OCI-LY7 (cell line): ENCODE results near the gene RHBDF1. TPM values are rescaled to one million over a fixed set of nuclear protein-coding genes. Genes with fewer than 3 reads are reported as not detected.

Source experiments
- BruUV-seq: library from RNA; stranded (reverse); fragments of 400-500 nt; replicated peaks from 2 replicates; lab custom pipeline; 2021; lab: Mats Ljungman, UMichigan
- CTCF ChIA-PET: fragments of 300-600 bp; sonication (Branson Sonifier 250); formaldehyde crosslinking; loops from one replicate; lab custom pipeline; 2022; ENCODE audit warnings: antibody characterized with exemption; ENCODE audit not compliant: unreplicated experiment; lab: Charles Lee
- POLR2A ChIA-PET: fragments of 300-600 bp; sonication (Branson Sonifier 250); formaldehyde crosslinking; loops from one replicate; lab custom pipeline; 2022; ENCODE audit warnings: antibody characterized with exemption; lab: Charles Lee
- DNase-seq: peaks from one replicate; pipeline ENCODE4 v3.0.0-alpha.2; 2015; ENCODE audit warnings: low spot score
- H2AFZ ChIP-seq: fragments of 200-600 bp; sonication (generic), shearing (Covaris generic); 2 replicates; pipeline ENCODE4 v1.6.1; 2014; ENCODE audit warnings: mild to moderate bottlenecking, antibody characterized with exemption, low read length, moderate library complexity
- H3K27ac ChIP-seq: fragments of 200-600 bp; sonication (generic); 2 replicates; pipeline ENCODE4 v1.5.1; 2014; ENCODE audit warnings: mixed run types, low read depth, mild to moderate bottlenecking, moderate library complexity, low read length, inconsistent platforms; ENCODE audit not compliant: poor library complexity, severe bottlenecking
- H3K36me3 ChIP-seq: fragments of 200-600 bp; sonication (generic); 2 replicates; pipeline ENCODE4 v1.6.1; 2014; ENCODE audit warnings: mild to moderate bottlenecking, antibody characterized with exemption, low read length, moderate library complexity, mixed read lengths; ENCODE audit not compliant: insufficient read depth
- H3K4me1 ChIP-seq: fragments of 200-600 bp; sonication (generic); 2 replicates; pipeline ENCODE4 v1.5.1; 2014; ENCODE audit warnings: mild to moderate bottlenecking, low read length; ENCODE audit not compliant: insufficient read depth, poor library complexity, severe bottlenecking
- H3K4me2 ChIP-seq: fragments of 200-600 bp; sonication (generic); 2 replicates; pipeline ENCODE4 v1.6.1; 2014; ENCODE audit warnings: mild to moderate bottlenecking, low read length
- H3K4me3 ChIP-seq: fragments of 200-600 bp; sonication (generic); 2 replicates; pipeline ENCODE4 v1.5.1; 2014; ENCODE audit warnings: mild to moderate bottlenecking, low read depth, low read length; ENCODE audit not compliant: poor library complexity, severe bottlenecking
- H3K79me2 ChIP-seq: fragments of 200-600 bp; sonication (generic); 2 replicates; pipeline ENCODE4 v1.6.1; 2016; ENCODE audit warnings: low read depth, mild to moderate bottlenecking, low read length, moderate library complexity, mixed read lengths; ENCODE audit not compliant: insufficient read depth
- H3K9me2 ChIP-seq: fragments of 200-600 bp; sonication (generic); 2 replicates; pipeline ENCODE4 v1.6.1; 2016; ENCODE audit warnings: mild to moderate bottlenecking, low read length, mixed read lengths; ENCODE audit not compliant: insufficient read depth
- H3K9me3 ChIP-seq: fragments of 200-600 bp; sonication (generic); 2 replicates; pipeline ENCODE4 v1.6.1; 2014; ENCODE audit warnings: mild to moderate bottlenecking, mixed run types, low read length, mixed read lengths
- H4K20me1 ChIP-seq: fragments of 200-600 bp; sonication (generic); 2 replicates; pipeline ENCODE4 v1.6.1; 2014; ENCODE audit warnings: mild to moderate bottlenecking, antibody characterized with exemption, low read length, moderate library complexity, mixed read lengths; ENCODE audit not compliant: insufficient read depth
- EZH2phosphoT487 ChIP-seq: fragments of 200-600 bp; sonication (generic); IDR thresholded peaks from 2 replicates; pipeline ENCODE4 v1.6.1; 2018; ENCODE audit warnings: low read depth, borderline replicate concordance, mild to moderate bottlenecking, mixed run types, antibody characterized with exemption, low read length, moderate library complexity, mixed read lengths
- intact Hi-C: fragments of 100-400 bp; cut with micrococcal nuclease; formaldehyde crosslinking; loops from one replicate; pipeline ENCODE4 v1.10.0; 2022; ENCODE audit not compliant: unreplicated experiment
- total RNA-seq, 2 experiments: library from RNA; depleted of rRNA in 1 of 2; stranded (reverse); fragments of >200 nt in 1 of 2; shearing (Covaris generic) in 1 of 2; gene quantifications; 2 replicates each; pipeline ENCODE4 v1.2.3, GENCODE V29; 2014 to 2022
- TF ChIP-seq, protein P1 (sequence below): fragments of 200-600 bp; sonication (generic); conservative IDR thresholded peaks from 2 replicates; pipeline ENCODE4 v1.5.1; 2014; ENCODE audit warnings: mild to moderate bottlenecking, antibody characterized with exemption, low read length, moderate library complexity, mixed read lengths

Gene RHBDF1
- total RNA-seq, 2 experiments from 2014 or later = 0.13 to 0.68 TPM

GRCh38 chr16:36336-36984, 36.0 kb downstream of the RHBDF1 start:
- TF ChIP-seq EZH2phosphoT487 = no peak
- TF ChIP-seq, protein P1, sequence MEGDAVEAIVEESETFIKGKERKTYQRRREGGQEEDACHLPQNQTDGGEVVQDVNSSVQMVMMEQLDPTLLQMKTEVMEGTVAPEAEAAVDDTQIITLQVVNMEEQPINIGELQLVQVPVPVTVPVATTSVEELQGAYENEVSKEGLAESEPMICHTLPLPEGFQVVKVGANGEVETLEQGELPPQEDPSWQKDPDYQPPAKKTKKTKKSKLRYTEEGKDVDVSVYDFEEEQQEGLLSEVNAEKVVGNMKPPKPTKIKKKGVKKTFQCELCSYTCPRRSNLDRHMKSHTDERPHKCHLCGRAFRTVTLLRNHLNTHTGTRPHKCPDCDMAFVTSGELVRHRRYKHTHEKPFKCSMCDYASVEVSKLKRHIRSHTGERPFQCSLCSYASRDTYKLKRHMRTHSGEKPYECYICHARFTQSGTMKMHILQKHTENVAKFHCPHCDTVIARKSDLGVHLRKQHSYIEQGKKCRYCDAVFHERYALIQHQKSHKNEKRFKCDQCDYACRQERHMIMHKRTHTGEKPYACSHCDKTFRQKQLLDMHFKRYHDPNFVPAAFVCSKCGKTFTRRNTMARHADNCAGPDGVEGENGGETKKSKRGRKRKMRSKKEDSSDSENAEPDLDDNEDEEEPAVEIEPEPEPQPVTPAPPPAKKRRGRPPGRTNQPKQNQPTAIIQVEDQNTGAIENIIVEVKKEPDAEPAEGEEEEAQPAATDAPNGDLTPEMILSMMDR = no peak
- no peak overlapping the region for H3K4me2 ChIP-seq
- peaks cover 6% of the 10 kb centered on the region; the same call in 1 of the 2 replicates for H3K79me2 ChIP-seq
- no peaks in the 10 kb centered on the region for H4K20me1 ChIP-seq
- peaks cover 68% of the 10 kb centered on the region for H3K36me3 ChIP-seq
- ChIA-PET POLR2A (no interaction called here), CTCF (no interaction called here)
- no TSS peak for BruUV-seq
- no peak overlapping the region for H3K27ac ChIP-seq
- peaks cover 29% of the 10 kb centered on the region for H3K4me1 ChIP-seq
- no peak overlapping the region for H3K4me3 ChIP-seq
- no peaks in the 10 kb centered on the region for H3K9me2 ChIP-seq
- DNase-seq = no peak
- intact Hi-C loops = no loop called here
- no peak overlapping the region for H2AFZ ChIP-seq
- no peaks in the 10 kb centered on the region for H3K9me3 ChIP-seq

- peaks cover 6% of the 10 kb centered on the region; the same call in 1 of the 2 replicates for H3K79me2 ChIP-seq
- ChIA-PET POLR2A (no interaction called here), CTCF (no interaction called here)
- intact Hi-C loops = no loop called here
- BruUV-seq = no TSS peak
- H3K9me2 ChIP-seq = no peaks in the 10 kb centered on the region
- no peak overlapping the region for H3K4me3 ChIP-seq
- TF ChIP-seq EZH2phosphoT487 = no peak
- TF ChIP-seq, protein P1 = no peak
- H3K27ac ChIP-seq = no peak overlapping the region
- H3K4me1 ChIP-seq = peaks cover 29% of the 10 kb centered on the region
- no peaks in the 10 kb centered on the region for H4K20me1 ChIP-seq
- no peak for DNase-seq
- no peak overlapping the region for H3K4me2 ChIP-seq
- H3K36me3 ChIP-seq = peaks cover 62% of the 10 kb centered on the region
- H2AFZ ChIP-seq = no peak overlapping the region
- no peaks in the 10 kb centered on the region for H3K9me3 ChIP-seq
Observed at GRCh38 chr16:35678-36305, 36.6 kb downstream of the RHBDF1 start.
